ENCODE data around the gene NDUFB10. TPM values are rescaled to one million over a fixed set of nuclear protein-coding genes. Genes with fewer than 3 reads are reported as not detected.

NDUFB10 gene
- total RNA-seq, 1 donor: 109 TPM

DNA sequence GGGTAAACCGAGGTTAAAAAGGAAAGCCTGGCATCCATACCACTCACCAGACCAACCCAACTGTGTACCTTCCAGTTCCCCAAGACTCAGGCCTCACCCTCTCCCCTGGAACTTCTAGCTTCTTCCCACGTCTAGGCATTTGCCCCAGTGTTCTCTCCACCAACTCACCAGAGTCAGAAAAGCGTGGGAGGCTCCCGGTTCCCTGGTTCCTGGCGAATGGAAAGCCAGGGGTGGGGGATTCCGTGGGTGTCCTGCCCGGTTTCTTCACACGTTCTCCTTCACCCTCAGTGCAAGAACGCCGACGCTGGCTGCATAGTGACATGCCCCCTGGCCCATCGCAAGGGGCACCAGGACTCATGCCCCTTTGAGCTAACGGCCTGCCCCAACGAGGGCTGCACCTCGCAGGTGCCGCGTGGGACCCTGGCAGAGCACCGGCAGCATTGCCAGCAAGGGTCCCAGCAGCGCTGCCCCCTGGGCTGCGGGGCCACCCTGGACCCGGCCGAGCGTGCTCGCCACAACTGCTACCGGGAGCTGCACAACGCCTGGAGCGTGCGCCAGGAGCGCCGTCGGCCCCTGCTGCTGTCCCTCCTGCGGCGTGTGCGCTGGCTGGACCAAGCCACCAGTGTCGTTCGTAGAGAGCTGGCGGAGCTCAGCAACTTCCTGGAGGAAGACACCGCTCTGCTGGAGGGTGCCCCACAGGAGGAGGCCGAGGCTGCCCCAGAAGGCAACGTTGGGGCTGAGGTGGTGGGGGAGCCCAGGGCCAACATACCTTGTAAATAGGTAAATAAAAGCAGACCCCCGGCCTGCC, 9.0 kb downstream of the NDUFB10 start:
- Histone ChIP-seq H3K27ac (ENCODE audit: low read depth, low read length) (no peak overlapping the region), H2AFZ (ENCODE audit: low read length) (no peak overlapping the region), H3K4me1 (ENCODE audit: insufficient read depth, low read length) (peaks cover 24% of the 10 kb centered on the region), H3K4me2 (ENCODE audit: insufficient read depth, low read length) (no peak overlapping the region), H3K36me3 (ENCODE audit: insufficient read depth, low read length) (peaks cover 8% of the 10 kb centered on the region), H4K20me1 (ENCODE audit: insufficient read depth, low read length) (peaks cover 9% of the 10 kb centered on the region), H3K27me3 (ENCODE audit: insufficient read depth, low read length) (no peaks in the 10 kb centered on the region), H3K4me3 (ENCODE audit: insufficient read depth, low read length) (no peak overlapping the region), H3K9me3 (ENCODE audit: low read depth, low read length) (no peaks in the 10 kb centered on the region), H3K79me2 (ENCODE audit: insufficient read depth, low read length) (peaks cover 52% of the 10 kb centered on the region)
- peak; percentile 64 for DNase-seq (ENCODE audit: insufficient read length, low spot score, missing footprints)
- TF ChIP-seq, protein P1, sequence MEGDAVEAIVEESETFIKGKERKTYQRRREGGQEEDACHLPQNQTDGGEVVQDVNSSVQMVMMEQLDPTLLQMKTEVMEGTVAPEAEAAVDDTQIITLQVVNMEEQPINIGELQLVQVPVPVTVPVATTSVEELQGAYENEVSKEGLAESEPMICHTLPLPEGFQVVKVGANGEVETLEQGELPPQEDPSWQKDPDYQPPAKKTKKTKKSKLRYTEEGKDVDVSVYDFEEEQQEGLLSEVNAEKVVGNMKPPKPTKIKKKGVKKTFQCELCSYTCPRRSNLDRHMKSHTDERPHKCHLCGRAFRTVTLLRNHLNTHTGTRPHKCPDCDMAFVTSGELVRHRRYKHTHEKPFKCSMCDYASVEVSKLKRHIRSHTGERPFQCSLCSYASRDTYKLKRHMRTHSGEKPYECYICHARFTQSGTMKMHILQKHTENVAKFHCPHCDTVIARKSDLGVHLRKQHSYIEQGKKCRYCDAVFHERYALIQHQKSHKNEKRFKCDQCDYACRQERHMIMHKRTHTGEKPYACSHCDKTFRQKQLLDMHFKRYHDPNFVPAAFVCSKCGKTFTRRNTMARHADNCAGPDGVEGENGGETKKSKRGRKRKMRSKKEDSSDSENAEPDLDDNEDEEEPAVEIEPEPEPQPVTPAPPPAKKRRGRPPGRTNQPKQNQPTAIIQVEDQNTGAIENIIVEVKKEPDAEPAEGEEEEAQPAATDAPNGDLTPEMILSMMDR (IDR thresholded peaks at IDR 0.05; ENCODE audit: extremely low read depth, low read depth, low read length): no peak

DNA sequence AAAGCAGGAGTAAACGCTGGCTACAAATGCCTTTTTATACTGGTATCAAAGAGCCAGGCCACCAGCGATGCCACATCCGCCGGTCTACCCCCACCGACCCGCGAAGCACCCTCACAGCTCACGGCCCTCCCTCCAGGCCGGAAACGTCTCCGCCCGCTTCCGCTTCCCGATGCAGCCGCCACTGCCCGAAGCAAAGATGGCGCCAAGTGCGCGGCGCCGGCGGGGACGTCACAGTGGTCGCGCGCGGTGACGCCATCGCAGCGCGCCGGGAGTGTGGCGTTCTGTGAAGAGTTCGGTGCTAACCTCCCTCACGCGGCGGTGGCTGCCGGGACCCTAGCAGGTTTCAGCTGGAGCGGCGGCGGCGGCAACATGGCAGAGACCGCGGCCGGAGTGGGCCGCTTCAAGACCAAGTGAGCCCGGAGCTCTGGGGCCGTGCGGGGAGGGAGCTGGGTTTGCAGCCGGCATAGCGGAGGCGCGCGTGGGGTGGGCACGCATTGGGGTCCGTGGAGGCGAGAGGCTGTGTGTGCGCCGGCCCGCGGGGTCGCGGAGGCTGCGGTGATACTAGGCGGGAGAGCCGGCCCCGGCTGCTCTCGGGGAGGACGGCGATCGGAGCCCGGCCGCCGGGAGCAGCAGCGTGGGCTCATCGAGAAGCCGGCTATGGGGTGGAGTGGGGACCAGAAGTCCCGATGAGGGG, 12.6 kb downstream of the NDUFB10 start, which contains the start of gene TBL3:
Gene TBL3, plus strand, starts transcription at position 258 of the 694 bp plus-strand sequence. Its CDS starts 112 bp downstream, at position 370.
- TF ChIP-seq, protein P1 (IDR thresholded peaks at IDR 0.05; ENCODE audit: extremely low read depth, low read depth, low read length): no peak
- DNase-seq (ENCODE audit: insufficient read length, low spot score, missing footprints): peak; percentile 100
- no peaks in the 10 kb centered on the region for H3K9me3 ChIP-seq (ENCODE audit: low read depth, low read length)
- no peaks in the 10 kb centered on the region for H4K20me1 ChIP-seq (ENCODE audit: insufficient read depth, low read length)
- peak within 1 kb of the TSS; percentile 98 for H3K4me3 ChIP-seq (ENCODE audit: insufficient read depth, low read length)
- peaks cover 22% of the 10 kb centered on the region for H3K36me3 ChIP-seq (ENCODE audit: insufficient read depth, low read length)
- peaks cover 31% of the 10 kb centered on the region for H3K79me2 ChIP-seq (ENCODE audit: insufficient read depth, low read length)
- peak within 1 kb of the TSS; percentile 94 for H3K27ac ChIP-seq (ENCODE audit: low read depth, low read length)
- peak within 1 kb of the TSS; percentile 98 for H3K4me2 ChIP-seq (ENCODE audit: insufficient read depth, low read length)
- H3K4me1 ChIP-seq (ENCODE audit: insufficient read depth, low read length): peaks cover 10% of the 10 kb centered on the region
- no peaks in the 10 kb centered on the region for H3K27me3 ChIP-seq (ENCODE audit: insufficient read depth, low read length)
- H2AFZ ChIP-seq (ENCODE audit: low read length): peak within 1 kb of the TSS; percentile 95

DNA sequence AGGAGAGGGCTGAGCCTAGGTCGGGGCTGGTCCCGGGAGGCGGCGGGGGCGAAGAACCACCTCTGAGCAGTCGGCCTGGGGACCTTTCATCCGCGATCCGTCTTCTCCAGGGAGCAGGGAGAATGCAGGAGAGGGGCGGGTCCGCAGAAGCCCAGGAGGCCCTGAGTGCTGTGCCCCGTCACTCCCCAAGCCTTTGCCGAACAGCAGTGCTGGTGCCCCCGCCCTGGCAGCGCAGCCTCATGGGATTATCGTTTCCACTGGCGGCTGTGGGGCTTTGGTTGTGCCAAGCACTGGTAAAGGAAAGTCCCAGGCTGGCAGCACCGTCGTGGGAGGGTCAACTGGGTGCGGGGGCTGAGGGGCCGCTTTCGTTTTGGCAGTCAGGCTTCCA, 13.1 kb downstream of the NDUFB10 start:
- Histone ChIP-seq H3K9me3 (ENCODE audit: low read depth, low read length) (no peaks in the 10 kb centered on the region), H3K79me2 (ENCODE audit: insufficient read depth, low read length) (peaks cover 26% of the 10 kb centered on the region), H3K36me3 (ENCODE audit: insufficient read depth, low read length) (peaks cover 24% of the 10 kb centered on the region), H2AFZ (ENCODE audit: low read length) (peak overlapping the region; percentile 80), H3K27ac (ENCODE audit: low read depth, low read length) (peak overlapping the region; percentile 94), H3K27me3 (ENCODE audit: insufficient read depth, low read length) (no peaks in the 10 kb centered on the region), H3K4me2 (ENCODE audit: insufficient read depth, low read length) (peak overlapping the region; percentile 98), H3K4me1 (ENCODE audit: insufficient read depth, low read length) (peaks cover 10% of the 10 kb centered on the region), H4K20me1 (ENCODE audit: insufficient read depth, low read length) (no peaks in the 10 kb centered on the region), H3K4me3 (ENCODE audit: insufficient read depth, low read length) (peak overlapping the region; percentile 98)
- DNase-seq (ENCODE audit: insufficient read length, low spot score, missing footprints): peak; percentile 98
- TF ChIP-seq, protein P1 (IDR thresholded peaks at IDR 0.05; ENCODE audit: extremely low read depth, low read depth, low read length): no peak

All from osteoblast (primary cell).